DMS153 treated with DMSO at 0.1 percent for 48 hours (cell line): Measurements from ENCODE around the gene PELI3.

Experiments used
- DNase-seq: peaks from one replicate; lab custom pipeline; 2025; ENCODE audit not compliant: unreplicated experiment; lab: John Stamatoyannopoulos, UW

PELI3 gene

DNA sequence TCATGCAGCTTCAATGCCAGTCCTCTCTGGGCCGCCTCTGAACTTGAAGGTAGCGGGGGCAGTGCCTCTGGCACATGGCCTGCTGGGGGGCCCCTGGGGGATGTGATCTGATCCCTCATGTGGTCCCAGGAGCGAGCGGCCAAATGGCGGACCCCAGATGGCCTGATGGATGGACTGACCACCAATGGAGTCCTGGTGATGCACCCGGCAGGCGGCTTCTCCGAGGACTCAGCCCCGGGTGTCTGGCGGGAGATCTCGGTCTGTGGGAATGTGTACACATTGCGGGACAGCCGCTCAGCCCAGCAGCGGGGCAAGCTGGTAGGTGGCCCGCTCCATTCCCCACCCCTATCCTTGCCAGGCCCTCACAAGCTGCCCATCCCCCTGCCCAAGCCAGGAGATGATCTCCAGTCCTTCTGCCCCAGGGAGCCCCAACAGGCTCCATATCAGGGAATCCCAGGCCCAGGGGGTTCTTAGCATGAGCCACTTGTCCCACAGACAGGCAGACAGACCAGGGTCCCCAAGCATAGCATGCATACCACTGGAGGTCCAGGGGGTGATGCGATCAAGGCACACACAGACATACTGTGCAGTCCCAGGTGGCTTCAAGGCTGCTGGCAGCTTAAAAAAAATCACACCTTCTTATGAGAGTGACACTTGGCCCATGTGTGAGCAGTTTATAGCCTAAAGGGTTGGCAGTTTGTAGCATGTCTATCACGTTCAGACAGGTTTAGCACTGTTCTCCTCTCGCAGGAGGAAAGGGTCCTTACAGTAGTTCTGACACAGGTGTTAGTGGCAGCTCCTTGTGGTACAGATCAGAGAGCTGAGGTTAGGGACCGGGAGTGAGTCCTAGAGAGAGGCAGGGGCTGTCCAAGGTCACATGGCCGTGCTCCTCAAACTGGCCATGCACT lies 7.2 kb downstream of the PELI3 start:
- DNase-seq, result no peak

DNA sequence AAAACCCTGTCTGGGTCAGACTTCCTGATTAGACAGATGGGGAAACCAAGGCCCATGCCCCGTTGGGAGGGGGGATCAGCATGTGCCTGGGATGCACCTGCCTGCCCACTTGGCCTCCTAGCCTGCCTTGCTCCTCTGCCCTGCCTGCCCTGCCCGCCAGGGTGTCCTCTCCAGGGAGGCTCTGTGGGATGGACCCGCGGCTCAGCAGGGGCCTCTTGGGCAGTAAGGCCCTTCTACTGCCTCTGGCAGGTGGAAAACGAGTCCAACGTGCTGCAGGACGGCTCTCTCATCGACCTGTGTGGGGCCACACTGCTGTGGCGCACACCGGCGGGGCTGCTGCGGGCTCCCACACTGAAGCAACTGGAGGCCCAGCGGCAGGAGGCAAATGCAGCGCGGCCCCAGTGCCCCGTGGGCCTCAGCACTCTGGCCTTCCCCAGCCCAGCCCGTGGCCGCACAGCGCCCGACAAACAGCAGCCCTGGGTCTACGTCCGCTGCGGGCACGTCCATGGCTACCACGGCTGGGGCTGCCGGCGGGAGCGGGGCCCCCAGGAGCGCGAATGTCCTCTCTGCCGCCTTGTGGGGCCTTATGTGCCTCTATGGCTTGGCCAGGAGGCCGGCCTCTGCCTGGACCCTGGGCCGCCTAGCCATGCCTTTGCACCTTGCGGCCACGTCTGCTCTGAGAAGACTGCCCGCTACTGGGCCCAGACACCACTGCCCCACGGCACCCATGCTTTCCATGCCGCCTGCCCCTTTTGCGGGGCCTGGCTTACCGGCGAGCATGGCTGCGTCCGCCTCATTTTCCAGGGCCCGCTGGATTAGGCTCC lies 8.9 kb downstream of the PELI3 start:
- no peak for DNase-seq

DNA sequence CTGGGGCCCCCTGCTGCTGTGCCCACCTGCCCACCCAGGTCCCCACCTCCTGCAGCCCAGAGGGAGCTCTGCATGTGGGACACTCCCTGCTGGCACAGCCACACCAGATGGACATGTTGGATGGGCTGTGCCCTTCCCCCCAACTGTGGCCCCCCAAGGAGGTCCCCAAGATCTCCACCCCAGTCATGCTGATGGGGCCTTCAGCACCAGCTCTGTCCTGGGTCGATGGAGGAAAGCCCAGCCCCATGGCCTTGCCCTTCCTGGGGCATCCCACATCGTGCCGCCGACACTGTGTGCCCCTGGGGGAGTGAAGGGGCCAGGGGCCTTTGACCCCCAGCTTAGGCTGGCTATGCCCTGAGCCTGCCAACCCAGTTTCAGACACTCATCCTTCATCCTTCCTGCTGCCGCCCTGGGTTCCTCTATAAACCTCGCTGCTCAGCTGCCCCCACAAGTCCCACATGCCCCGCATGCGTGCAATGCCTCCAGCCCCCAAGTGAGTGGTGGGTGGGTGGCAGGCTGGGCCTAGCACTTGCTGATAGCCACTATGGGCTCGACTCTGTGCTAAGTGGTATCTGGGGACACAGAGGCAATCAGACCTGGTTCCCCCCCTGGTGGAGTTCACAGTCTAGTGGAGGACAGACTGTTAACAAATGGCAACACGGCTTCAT lies 9.6 kb downstream of the PELI3 start:
- no peak for DNase-seq

GRCh38 chr11:66476841-66477251 lies 10.1 kb downstream of the PELI3 start:
- DNase-seq, result no peak

DNA sequence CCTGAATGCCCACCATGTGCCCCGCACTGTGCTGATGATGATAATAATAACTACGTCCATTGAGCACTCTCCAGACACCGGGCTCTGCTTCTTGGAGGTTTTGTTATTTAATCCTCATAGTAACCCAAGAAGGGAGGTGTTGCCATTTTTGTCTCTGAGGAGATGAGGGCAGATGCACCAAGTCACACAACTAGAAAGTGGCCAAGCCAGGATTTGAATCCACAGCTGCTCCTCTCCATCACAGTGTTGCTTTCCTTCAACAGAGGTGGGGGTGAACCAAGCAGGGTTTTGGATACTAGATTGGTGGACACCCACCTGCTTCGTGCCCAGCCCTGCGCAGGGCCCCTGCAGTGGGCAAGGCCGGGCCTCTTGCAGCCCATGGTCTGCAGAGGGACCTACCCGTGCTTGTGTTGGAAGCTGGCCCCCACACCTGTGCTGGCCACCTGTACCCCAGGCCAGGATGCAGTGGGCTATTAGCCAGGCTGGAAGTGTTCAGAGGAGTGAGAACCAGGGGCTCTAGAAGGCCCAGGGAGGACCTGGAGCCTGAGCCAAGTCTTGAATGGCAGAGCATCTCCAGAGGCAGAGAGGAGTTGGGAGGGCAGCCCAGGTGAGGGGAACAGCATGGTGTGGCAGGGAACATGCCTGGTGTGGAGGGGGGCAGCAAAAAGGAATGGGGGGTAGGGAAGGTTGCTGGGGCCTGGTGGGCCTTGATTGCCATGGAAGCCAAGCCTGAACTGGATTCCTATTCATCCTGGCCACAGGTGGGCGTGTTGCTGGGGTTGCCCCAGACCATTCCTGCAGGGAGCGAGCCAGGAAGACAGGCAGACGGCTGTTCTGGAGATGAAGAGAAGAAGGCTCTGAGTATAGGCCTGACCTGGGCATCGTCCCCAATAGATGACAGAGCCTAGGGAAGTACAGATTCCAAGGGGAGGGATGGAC lies 10.8 kb downstream of the PELI3 start:
- DNase-seq, result no peak

DNA sequence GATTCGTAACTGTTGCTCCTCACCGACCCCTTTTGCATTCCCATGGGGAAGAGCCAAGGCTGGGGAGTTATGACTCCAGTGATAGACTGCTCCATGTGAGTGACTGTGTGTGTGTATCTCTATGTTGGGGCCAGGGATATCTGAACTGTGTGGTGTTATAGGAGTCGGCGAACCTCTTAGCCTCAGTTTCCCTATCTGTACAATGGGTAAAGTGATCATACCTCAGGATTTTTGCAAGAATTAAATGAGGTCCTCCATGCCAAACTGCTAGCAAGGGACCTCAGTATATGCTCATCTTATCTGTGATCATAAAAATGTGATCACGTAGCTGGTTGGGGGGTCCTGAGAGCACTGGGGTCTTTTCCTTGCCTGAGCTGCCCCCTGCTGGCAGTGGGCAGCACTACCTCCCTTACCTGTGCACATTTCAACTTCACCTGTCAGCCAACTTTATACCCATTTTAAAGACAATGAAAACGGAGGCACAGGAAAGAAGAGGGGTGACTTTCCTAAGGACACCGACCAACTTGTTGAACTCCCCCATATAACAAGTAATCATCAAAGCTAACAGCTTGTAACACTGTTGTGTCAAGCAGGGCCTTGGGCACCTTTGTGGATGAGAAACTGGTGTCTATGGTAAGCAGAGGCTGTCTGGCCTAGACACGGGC lies 12.2 kb downstream of the PELI3 start:
- DNase-seq, result no peak

DNA sequence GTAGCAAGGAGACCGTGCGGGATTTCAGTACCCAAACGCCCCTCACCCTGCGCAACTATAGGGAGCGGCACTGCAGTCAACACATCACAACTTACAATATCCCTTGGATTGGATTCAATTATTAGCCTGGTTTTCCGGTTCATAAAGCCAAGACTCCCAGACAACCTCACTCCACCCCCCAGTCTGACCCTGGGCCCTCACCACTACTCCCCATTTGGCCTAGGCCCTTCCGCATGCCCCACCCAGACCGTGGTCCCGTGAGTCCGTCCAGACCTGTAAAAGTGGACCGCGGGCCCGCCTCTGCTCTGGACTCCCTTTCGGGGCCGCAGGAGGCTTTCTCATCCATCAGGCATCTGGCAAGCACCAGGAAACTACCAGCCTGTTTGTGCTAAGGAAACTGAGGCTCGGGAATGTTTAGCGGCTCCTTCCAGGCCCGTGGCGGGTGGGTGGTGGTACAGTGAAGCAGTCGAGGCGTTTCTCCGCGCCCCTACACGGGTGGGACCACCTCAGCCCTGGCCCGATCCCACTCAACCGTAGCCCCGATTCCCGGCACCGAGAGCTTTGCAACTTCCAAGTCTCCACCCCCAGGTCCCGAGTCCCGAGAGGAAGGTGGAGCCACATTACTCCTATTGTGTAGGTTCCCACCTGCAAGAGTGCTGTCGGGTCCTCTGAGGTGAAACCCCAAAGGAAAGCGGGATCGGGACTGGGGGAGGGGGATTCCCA lies 12.8 kb downstream of the PELI3 start:
- DNase-seq, result peak; percentile 57

GRCh38 chr11:66480117-66480938 lies 13.6 kb downstream of the PELI3 start, which contains the start of gene DPP3:
DPP3 (plus strand) TSS chr11:66480434; CDS start chr11:66482201, 1,767 bp downstream.
- DNase-seq, result peak; percentile 98

DNA sequence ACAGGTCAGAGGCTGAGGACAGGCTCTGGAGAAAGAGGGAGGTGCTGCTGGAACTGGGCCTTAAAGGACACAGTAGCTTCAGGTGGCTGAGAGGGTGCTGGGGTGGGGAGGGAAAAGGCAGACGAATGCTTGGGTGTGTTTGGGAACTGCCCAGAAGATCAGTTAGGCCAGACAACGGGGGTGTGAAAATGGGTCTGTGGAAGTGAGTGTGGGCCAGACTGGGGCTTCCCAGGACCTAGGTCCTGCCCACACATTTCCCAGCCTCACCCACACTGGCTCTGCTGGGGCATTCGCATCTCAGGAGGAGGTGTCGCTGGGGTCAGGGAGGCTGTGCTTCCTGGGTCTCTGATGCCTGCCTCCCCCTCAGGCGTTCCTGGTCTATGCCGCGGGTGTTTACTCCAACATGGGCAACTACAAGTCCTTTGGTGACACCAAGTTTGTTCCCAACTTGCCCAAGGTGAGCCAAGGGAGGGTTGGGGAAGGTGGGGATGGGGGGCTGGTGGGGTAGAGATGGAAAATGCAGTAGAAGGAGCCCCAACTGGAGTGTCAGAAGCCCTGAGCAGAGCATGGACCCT lies 18.2 kb downstream of the PELI3 start:
- no peak for DNase-seq

DNA sequence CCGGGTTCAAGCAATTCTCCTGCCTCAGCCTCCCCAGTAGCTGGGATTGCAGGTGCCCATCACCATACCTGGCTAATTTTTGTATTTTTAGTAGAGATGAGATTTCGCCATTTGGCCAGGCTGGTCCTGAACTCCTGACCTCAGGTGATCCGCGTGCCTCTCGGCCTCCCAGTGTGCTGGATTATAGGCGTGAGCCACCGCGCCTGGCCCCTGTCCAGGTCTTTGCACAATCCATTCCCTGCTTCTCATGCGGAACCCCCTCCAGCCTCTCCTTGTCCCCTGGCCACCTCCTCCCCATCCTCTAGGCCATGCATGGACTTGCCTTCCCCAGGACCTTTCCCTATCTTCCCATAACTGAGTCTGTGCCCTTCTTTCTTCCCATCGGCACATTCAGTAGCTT lies 22.3 kb downstream of the PELI3 start:
- no peak for DNase-seq

GRCh38 chr11:66489636-66490035 lies 22.9 kb downstream of the PELI3 start:
- DNase-seq, result peak; percentile 47

DNA sequence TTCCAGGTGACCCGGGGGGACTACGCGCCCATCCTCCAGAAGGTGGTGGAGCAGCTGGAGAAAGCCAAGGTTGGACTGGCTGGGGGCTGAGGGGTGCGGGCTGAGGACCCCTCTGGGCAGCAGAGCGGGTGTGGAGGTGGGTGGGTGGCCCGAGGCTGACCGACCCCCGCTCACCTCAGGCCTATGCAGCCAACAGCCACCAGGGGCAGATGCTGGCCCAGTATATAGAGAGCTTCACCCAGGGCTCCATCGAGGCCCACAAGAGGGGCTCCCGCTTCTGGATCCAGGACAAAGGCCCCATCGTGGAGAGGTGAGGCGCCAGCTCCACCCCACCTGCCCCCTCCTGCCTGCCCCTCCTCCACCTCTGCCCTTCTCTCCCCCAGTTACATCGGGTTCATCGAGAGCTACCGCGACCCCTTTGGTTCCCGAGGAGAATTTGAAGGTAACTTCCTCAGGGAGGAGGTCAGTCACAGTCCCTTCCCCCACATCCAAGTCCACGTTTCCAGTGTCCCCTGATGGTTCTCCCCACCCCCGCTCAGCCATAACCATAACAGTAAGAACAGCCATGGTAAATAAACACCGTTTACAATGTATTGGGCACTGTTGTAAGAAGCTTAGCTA lies 24.7 kb downstream of the PELI3 start:
- no peak for DNase-seq

DNA sequence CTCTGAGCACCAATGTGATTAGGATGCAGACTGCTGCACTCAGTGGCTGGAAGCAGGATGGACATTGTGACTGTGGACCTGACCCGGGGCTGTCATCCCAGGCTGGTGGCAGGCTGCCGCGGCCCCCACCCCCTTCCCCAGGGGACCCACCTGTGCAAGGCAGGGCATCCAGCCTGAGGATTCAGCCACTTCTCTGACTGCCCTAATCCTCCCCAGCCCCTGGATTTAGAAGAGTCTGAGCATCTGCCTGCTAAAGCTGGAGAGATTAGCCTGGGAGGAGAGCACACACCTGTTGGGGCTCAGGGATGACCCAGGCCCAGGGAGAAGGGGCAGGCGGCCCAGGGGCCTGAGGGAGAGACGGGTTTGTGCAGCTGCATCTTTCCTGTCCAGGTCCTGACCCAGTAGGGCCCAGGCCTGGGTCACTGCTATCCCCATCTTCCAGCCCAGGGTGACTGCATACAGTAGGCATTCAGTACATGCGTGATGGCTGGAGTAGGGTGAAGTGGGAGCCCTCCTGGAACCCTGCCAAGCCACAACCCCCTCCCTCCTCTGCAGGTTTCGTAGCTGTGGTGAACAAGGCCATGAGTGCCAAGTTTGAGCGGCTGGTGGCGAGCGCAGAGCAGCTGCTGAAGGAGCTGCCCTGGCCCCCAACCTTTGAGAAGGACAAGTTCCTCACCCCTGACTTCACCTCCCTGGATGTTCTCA lies 25.6 kb downstream of the PELI3 start:
- DNase-seq, result no peak

DNA sequence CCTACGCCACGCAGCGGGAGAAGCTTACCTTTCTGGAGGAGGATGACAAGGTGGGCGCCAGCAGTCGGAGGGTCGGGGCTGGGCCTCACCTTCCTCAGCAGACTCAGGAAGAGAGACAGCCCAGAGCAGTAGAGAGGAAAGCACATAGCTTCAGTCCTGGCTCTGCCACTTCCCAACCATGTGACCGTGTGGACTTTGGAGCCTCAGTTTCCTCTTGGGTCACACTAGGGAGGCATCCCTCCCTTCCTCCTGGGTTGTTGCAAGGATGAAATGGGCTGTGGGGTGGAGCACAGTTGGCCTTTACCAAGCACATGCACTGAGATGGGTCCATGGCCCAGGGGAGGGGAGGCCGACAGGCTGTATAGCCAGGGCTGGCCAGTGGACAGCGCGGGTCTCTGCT lies 26.4 kb downstream of the PELI3 start:
- DNase-seq, result no peak

- no peak for DNase-seq
These were observed 27.8 kb downstream of the PELI3 start for GRCh38 chr11:66494458-66494857.

- DNase-seq, result no peak
These were observed 28.2 kb downstream of the PELI3 start for GRCh38 chr11:66494935-66495334.

GRCh38 chr11:66495401-66495854 lies 28.7 kb downstream of the PELI3 start:
- DNase-seq, result no peak
